K562 (cell line): Measurements from ENCODE around the gene AMN1. TPM values are rescaled to one million over a fixed set of nuclear protein-coding genes. Genes with fewer than 3 reads are reported as not detected.

Source experiments
- ATAC-seq: fragments of 200-7000 bp; cut with Tn5 transposase; 3 replicates; pipeline ENCODE4 v1.9.1; 2020; ENCODE audit warnings: moderate library complexity
- BruUV-seq: library from RNA; stranded (reverse); fragments of 400-500 nt; replicated peaks from 2 replicates; lab custom pipeline; 2021; lab: Mats Ljungman, UMichigan
- CTCF ChIA-PET: fragments of 300-600 bp; formaldehyde crosslinking; extraction: SDS; loops from one replicate; lab custom pipeline; 2021; ENCODE audit warnings: low intra/inter-chr PET ratio; lab: Yijun Ruan, JAX
- POLR2A ChIA-PET: fragments of 300-600, 350-650 bp; sonication (Branson Sonifier 250); formaldehyde crosslinking; extraction: SDS; loops from one replicate; lab custom pipeline; 2021; ENCODE audit warnings: antibody characterized with exemption, inconsistent platforms; lab: Yijun Ruan, JAX
- DNase-seq, 4 experiments: peaks; one replicate each; pipeline versions ENCODE4 v3.0.0 to v3.0.0-alpha.2; 2011 to 2018; ENCODE audit warnings: low spot score in 3 of 4, mixed read lengths in 3 of 4; ENCODE audit errors: extremely low read depth in 1 of 4
- FAIRE-seq: peaks from 2 replicates; lab custom pipeline; 2011; peaks lifted over from hg19 to GRCh38; lab: Jason Lieb, UNC
- H2AFZ ChIP-seq: 2 replicates; pipeline ENCODE4 v1.6.0; 2011; ENCODE audit warnings: low read depth, low read length, control low read depth, inconsistent platforms
- H3K27ac ChIP-seq: fragments of 200-600 bp; 3 replicates; pipeline ENCODE4 v1.8.0; 2011; ENCODE audit warnings: low read depth, mild to moderate bottlenecking, control low read depth, inconsistent platforms, low read length, moderate library complexity, mixed read lengths; ENCODE audit errors: extremely low read depth
- H3K27me3 ChIP-seq, 2 experiments: fragments of 300-600 bp in 1 of 2; 2 replicates in 1 of 2; 3 replicates in 1 of 2; pipeline versions ENCODE4 v1.6.0 to v1.8.0; 2011; ENCODE audit warnings: inconsistent platforms in 2 of 2, low read length in 2 of 2, mild to moderate bottlenecking in 1 of 2, mixed read lengths in 1 of 2, moderate library complexity in 1 of 2; ENCODE audit not compliant: control insufficient read depth in 2 of 2, insufficient read depth in 2 of 2
- H3K36me3 ChIP-seq: fragments of 300-600 bp; 3 replicates; pipeline ENCODE4 v1.8.0; 2011; ENCODE audit warnings: mild to moderate bottlenecking, low read length, inconsistent platforms; ENCODE audit not compliant: control insufficient read depth, insufficient read depth
- H3K4me1 ChIP-seq, 2 experiments: fragments of 200-600 bp in 1 of 2; replicated peaks in 1 of 2; 2 replicates in 1 of 2; 3 replicates in 1 of 2; pipeline versions ENCODE4 v1.5.1 to v1.8.0; 2011; ENCODE audit warnings: inconsistent platforms in 2 of 2, low read length in 2 of 2, mild to moderate bottlenecking in 1 of 2, mixed read lengths in 1 of 2, moderate library complexity in 1 of 2; ENCODE audit not compliant: control insufficient read depth in 2 of 2, insufficient read depth in 2 of 2
- H3K4me2 ChIP-seq: 2 replicates; pipeline ENCODE4 v1.6.1; 2011; ENCODE audit warnings: low read length, control low read depth, inconsistent platforms, mixed read lengths; ENCODE audit not compliant: insufficient read depth
- H3K4me3 ChIP-seq: fragments of 200-600 bp; sonication (generic), shearing (Covaris generic); 2 replicates; pipeline ENCODE4 v1.5.1; 2016; ENCODE audit warnings: control low read depth, inconsistent platforms
- H3K79me2 ChIP-seq: fragments of 200-600 bp; 3 replicates; pipeline ENCODE4 v1.8.0; 2011; ENCODE audit warnings: low read length, inconsistent platforms; ENCODE audit not compliant: control insufficient read depth, insufficient read depth
- H3K9ac ChIP-seq, 2 experiments: 2 replicates each; pipeline versions ENCODE4 v1.6.0 to v1.6.1; 2011; ENCODE audit warnings: low read depth in 2 of 2, low read length in 2 of 2, control low read depth in 1 of 2, inconsistent platforms in 1 of 2, mild to moderate bottlenecking in 1 of 2, mixed read lengths in 1 of 2; ENCODE audit not compliant: insufficient read depth in 1 of 2
- H3K9me1 ChIP-seq: one replicate; pipeline ENCODE4 v1.6.0; 2011; ENCODE audit warnings: inconsistent platforms, mild to moderate bottlenecking, low read length, moderate library complexity; ENCODE audit not compliant: control insufficient read depth, insufficient read depth
- H3K9me3 ChIP-seq: replicated peaks from 2 replicates; pipeline ENCODE4 v1.5.1; 2011; ENCODE audit warnings: low read depth, low read length, inconsistent platforms; ENCODE audit not compliant: control insufficient read depth, insufficient read depth
- H4K20me1 ChIP-seq: replicated peaks from 2 replicates; pipeline ENCODE4 v1.6.1; 2011; ENCODE audit warnings: low read length, inconsistent platforms, mixed read lengths; ENCODE audit not compliant: control insufficient read depth, insufficient read depth
- ASH1L ChIP-seq: fragments of 450-650 bp; IDR thresholded peaks from 2 replicates; pipeline ENCODE4 v1.6.1; 2018; ENCODE audit warnings: borderline replicate concordance, mild to moderate bottlenecking, low read depth; ENCODE audit not compliant: partially characterized antibody
- C11orf30 ChIP-seq: fragments of 450-650 bp; IDR thresholded peaks from 2 replicates; pipeline ENCODE4 v1.6.1; 2016; ENCODE audit warnings: low read depth, mild to moderate bottlenecking
- HMGN3 ChIP-seq: IDR thresholded peaks from 2 replicates; pipeline ENCODE4 v1.6.1; 2011; ENCODE audit warnings: borderline replicate concordance, low read depth, mild to moderate bottlenecking, mixed read lengths, low read length; ENCODE audit not compliant: insufficient read length; ENCODE audit errors: extremely low read depth
- HNRNPLL ChIP-seq: fragments of 200-400 bp; formaldehyde crosslinking; IDR thresholded peaks from 2 replicates; pipeline ENCODE4 v1.6.1; 2017; ENCODE audit warnings: low read length, low read depth, mild to moderate bottlenecking; ENCODE audit not compliant: poor library complexity, severe bottlenecking
- HOXB6 ChIP-seq: fragments of 250-450 bp; sonication (Bioruptor Pico); IDR thresholded peaks from 2 replicates; pipeline ENCODE4 v1.5.1; 2022; ENCODE audit warnings: mild to moderate bottlenecking, borderline replicate concordance
- MAFG ChIP-seq: fragments of 450-650 bp; conservative IDR thresholded peaks from 2 replicates; pipeline ENCODE4 v1.6.1; 2016; ENCODE audit warnings: missing genetic modification characterization, missing compliant biosample characterization
- MAX ChIP-seq: sonication (generic); formaldehyde crosslinking; IDR thresholded peaks from 2 replicates; pipeline ENCODE4 v1.9.0; 2022; ENCODE audit warnings: mild to moderate bottlenecking, missing genetic modification reagents
- NFE2L1 ChIP-seq: fragments of 450-650 bp; IDR thresholded peaks from 2 replicates; pipeline ENCODE4 v1.6.1; 2016; ENCODE audit warnings: missing genetic modification characterization, low read depth, mild to moderate bottlenecking, missing compliant biosample characterization, moderate library complexity, borderline replicate concordance
- RAD51 ChIP-seq: fragments of 450-650 bp; IDR thresholded peaks from 2 replicates; pipeline ENCODE4 v1.7.1; 2016; ENCODE audit warnings: low read depth, mild to moderate bottlenecking, borderline replicate concordance
- RBM17 ChIP-seq: fragments of 200-400 bp; formaldehyde crosslinking; IDR thresholded peaks from 2 replicates; pipeline ENCODE4 v1.6.1; 2017; ENCODE audit warnings: low read depth, mild to moderate bottlenecking, low read length, borderline replicate concordance
- SNRNP70 ChIP-seq: fragments of 200-400 bp; formaldehyde crosslinking; optimal IDR thresholded peaks from 2 replicates; pipeline ENCODE3; 2017; ENCODE audit warnings: low read depth, low read length
- TAF15 ChIP-seq: fragments of 200-400 bp; formaldehyde crosslinking; IDR thresholded peaks from 2 replicates; pipeline ENCODE4 v1.6.1; 2017; ENCODE audit warnings: mild to moderate bottlenecking, low read depth, low read length, moderate library complexity
- TEAD2 ChIP-seq: fragments of 450-650 bp; IDR thresholded peaks from 2 replicates; pipeline ENCODE4 v1.6.1; 2016; ENCODE audit warnings: missing genetic modification characterization, control low read depth, missing compliant biosample characterization
- THAP7 ChIP-seq: fragments of 250-450 bp; sonication (Bioruptor Pico); IDR thresholded peaks from 2 replicates; pipeline ENCODE4 v1.5.0; 2021
- ZNF197 ChIP-seq: fragments of 200-800 bp; sonication (Bioruptor generic); IDR thresholded peaks from 2 replicates; pipeline ENCODE4 v1.6.1; 2016; ENCODE audit warnings: low read depth, missing genetic modification characterization, missing compliant biosample characterization
- ZNF316 ChIP-seq: fragments of 450-650 bp; IDR thresholded peaks from 2 replicates; pipeline ENCODE4 v1.6.1; 2016
- ZNF445 ChIP-seq: fragments of 250-450 bp; sonication (Bioruptor Pico); IDR thresholded peaks from 2 replicates; pipeline ENCODE4 v1.4.0; 2020; ENCODE audit warnings: low read depth, mild to moderate bottlenecking, moderate library complexity
- ZNF740 ChIP-seq, 3 experiments: fragments of 200-800 bp in 1 of 3; sonication (Bioruptor generic) in 1 of 3; sonication (generic) in 1 of 3; formaldehyde crosslinking in 1 of 3; IDR thresholded peaks; 2 replicates each; pipeline versions ENCODE4 v1.6.1 to v1.8.0; 2016 to 2022; ENCODE audit warnings: mild to moderate bottlenecking in 2 of 3, missing compliant biosample characterization in 2 of 3, missing genetic modification characterization in 2 of 3, missing genetic modification reagents in 1 of 3
- WGBS: fragments of 100-300 bp; shearing (Covaris generic); methylation state at CpG from one replicate; pipeline ENCODE4 v1.1.6; 2016; ENCODE audit warnings: low coverage, mixed read lengths; ENCODE audit not compliant: insufficient coverage; ENCODE audit errors: missing lambda C conversion rate; 5-methylcytosine and 5-hydroxymethylcytosine counted together
- in situ Hi-C: fragments of 300-500 bp; cut with MboI; formaldehyde crosslinking; loops from 4 replicates; pipeline ENCODE4 v1.15.0; 2018; ENCODE audit warnings: inconsistent platforms, mixed read lengths
- intact Hi-C: fragments of 100-400 bp; cut with micrococcal nuclease; formaldehyde crosslinking; loops from 2 replicates; pipeline ENCODE4 v1.14.2; 2022
- polyA plus RNA-seq, 8 experiments: library from polyadenylated mRNA; depleted of rRNA in 4 of 8; stranded (reverse) in 5 of 8; unstranded in 3 of 8; fragments of >200 nt; fragmentation: Nextera tagmentation in 2 of 8; fragmentation: Illumina TruSeq in 1 of 8; extraction: Ambion mirVana in 2 of 8; extraction: Trizol in 1 of 8; gene quantifications; 2 replicates each; pipeline versions ENCODE4 v1.2.1 to v1.2.3, GENCODE V29; 2011 to 2014; ENCODE audit warnings: inconsistent platforms in 1 of 8, missing spikeins in 1 of 8
- total RNA-seq, 7 experiments: library from RNA; depleted of rRNA in 6 of 7; stranded (reverse); fragments of >200 nt in 6 of 7; fragmentation: Illumina TruSeq in 2 of 7; extraction: Trizol in 2 of 7; gene quantifications; 2 replicates each; pipeline versions ENCODE4 v1.2.1 to v1.2.3, GENCODE V29; 2011 to 2021; ENCODE audit warnings: low replicate concordance in 1 of 7

Gene AMN1
- total and polyA plus RNA-seq, 9 of the 15 experiments (the other 6 are each of a cell fraction or from before 2014, with no cell fraction given) = 5.2 to 27.6 (median 13.0) TPM

- TF ChIP-seq ZNF197 (CRISPR knock-in tag) = 0 out of 2 replicates have a peak, but pooled peaks have one; percentile 14
These were observed 14.2 kb downstream of the AMN1 start (continued) for GRCh38 chr12:31714406-31715271.

GRCh38 chr12:31712877-31713276 lies 15.9 kb downstream of the AMN1 start:
- Histone ChIP-seq H3K79me2 (peaks cover 24% of the 10 kb centered on the region), H3K9me3 (no peaks in the 10 kb centered on the region; the same call in 1 of the 2 replicates), H3K4me3 (no peak overlapping the region), H3K27me3 (no peaks in the 10 kb centered on the region), H3K4me2 (no peak overlapping the region), H3K9me1 (no peaks in the 10 kb centered on the region), H4K20me1 (no peaks in the 10 kb centered on the region), H3K4me1 (peaks cover 0 to 14% of the 10 kb centered on the region in 2 experiments; a peak in 3 of 5 replicates), H3K9ac (no peak overlapping the region), H3K27ac (no peak overlapping the region), H3K36me3 (no peaks in the 10 kb centered on the region), H2AFZ (no peak overlapping the region)
- ChIA-PET CTCF (no interaction called here), POLR2A (no interaction called here)
- FAIRE-seq (no peak), DNase-seq (no peak), ATAC-seq (no peak)
- in situ Hi-C loops (no loop called here), intact Hi-C loops (no loop called here)
- no TSS peak for BruUV-seq
- 80% methylated on average over 5 of the region's 5 CpGs for WGBS
- no peak for TF ChIP-seq TAF15
- no peak for TF ChIP-seq MAX (CRISPR knock-in tag)
- peak; percentile 52; the same call in 1 of the 2 replicates for TF ChIP-seq C11orf30
- TF ChIP-seq HOXB6 = no peak
- TF ChIP-seq NFE2L1 (tag) = no peak
- no peak for TF ChIP-seq ZNF740 (CRISPR knock-in tag; IDR thresholded peaks at IDR 0.05)
- no peak for TF ChIP-seq ZNF740 (tag; IDR thresholded peaks at IDR 0.05)
- no peak for TF ChIP-seq RAD51
- TF ChIP-seq TEAD2 (tag) = no peak
- TF ChIP-seq ZNF445 (CRISPR knock-in tag) = no peak
- TF ChIP-seq SNRNP70 = no peak
- no peak for TF ChIP-seq ASH1L
- peak; percentile 68 for TF ChIP-seq ZNF316
- TF ChIP-seq MAFG (tag) = 0 out of 2 replicates have a peak, but pooled peaks have one; percentile 47
- no peak for TF ChIP-seq RBM17
- no peak for TF ChIP-seq THAP7 (CRISPR knock-in tag)
- no peak for TF ChIP-seq HNRNPLL
- no peak for TF ChIP-seq HMGN3
